ENCODE measurements around the gene FRMD7. TPM values are rescaled to one million over a fixed set of nuclear protein-coding genes. Genes with fewer than 3 reads are reported as not detected.

Gene FRMD7
- total and polyA plus RNA-seq, 2 of the 13 experiments (the other 11 are each of a cell fraction or from before 2014, with no cell fraction given): 0.04 TPM; not detected in 1

- TF ChIP-seq ZBTB40 (IDR thresholded peaks at IDR 0.05): no peak
- no peak for TF ChIP-seq ZBTB40 (CRISPR knock-in tag; IDR thresholded peaks at IDR 0.05)
- 0 out of 2 replicates have a peak, but pooled peaks have one; percentile 30 for TF ChIP-seq SOX5 (CRISPR knock-in tag; IDR thresholded peaks at IDR 0.05; ENCODE audit: borderline replicate concordance)
Observed at GRCh38 chrX:132146456-132146855, 18.6 kb upstream of the FRMD7 start (continued).

DNA sequence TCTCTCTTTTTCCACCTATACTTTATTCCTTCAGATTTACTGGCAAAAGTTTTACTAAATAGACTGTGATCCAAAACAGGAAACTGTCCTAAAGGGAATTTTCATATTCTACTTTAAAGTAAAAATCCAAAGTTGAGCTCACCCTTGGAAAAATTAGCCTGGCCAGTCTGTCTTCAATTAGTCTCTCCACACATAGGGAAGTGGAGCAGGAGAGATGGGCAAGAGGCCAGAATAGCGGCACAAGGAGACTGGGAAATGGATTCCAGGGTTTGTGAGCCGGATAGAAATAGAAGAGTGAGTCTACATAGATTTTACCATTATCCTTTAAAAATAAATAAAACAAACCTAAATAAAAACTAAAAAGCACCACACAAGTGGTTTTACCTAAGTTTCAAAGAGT lies 16.2 kb upstream of the FRMD7 start:
- no peak for DNase-seq (ENCODE audit: low spot score)
- intact Hi-C loops (cut with micrococcal nuclease; ENCODE audit: unreplicated experiment): no loop called here
- no peak for FAIRE-seq
- Histone ChIP-seq H3K27ac (ENCODE audit: extremely low read length, insufficient read depth, low read length) (no peak overlapping the region), H3K27me3 (ENCODE audit: control insufficient read depth in 1 of 2, insufficient read depth in 2 of 2, low read length in 2 of 2) (no peaks in the 10 kb centered on the region), H3K36me3 (replicated peaks in 1 of 2; ENCODE audit: control insufficient read depth in 1 of 2, insufficient read depth in 2 of 2, low read length in 2 of 2) (no peaks in the 10 kb centered on the region), H3K9me3 (ENCODE audit: low read length) (no peaks in the 10 kb centered on the region), H3K79me2 (ENCODE audit: insufficient read depth, low read length) (no peaks in the 10 kb centered on the region), H3K9ac (ENCODE audit: insufficient read depth, low read depth, low read length) (no peak overlapping the region), H4K20me1 (ENCODE audit: insufficient read depth, low read length) (no peaks in the 10 kb centered on the region), H3K4me1 (ENCODE audit: insufficient read depth, low read length) (peaks cover 14% of the 10 kb centered on the region), H3K4me3 (replicated peaks in 1 of 3; ENCODE audit: insufficient read depth in 1 of 3, low read depth in 2 of 3, low read length in 3 of 3) (no peak overlapping the region), H3K4me2 (ENCODE audit: low read depth, low read length) (no peak overlapping the region), H2AFZ (ENCODE audit: low read length) (no peak overlapping the region)
- ChIA-PET POLR2A (no interaction called here), CTCF (ENCODE audit: low intra/inter-chr PET ratio, low total read pairs) (no interaction called here)
- in situ Hi-C loops (cut with HindIII; ENCODE audit: extremely low pct_ligation_motif_present, low pct_unique_long_range_greater_than_20kb): no loop called here
- WGBS (ENCODE audit: low lambda C conversion rate): 78% methylated on average over 2 of the region's 2 CpGs
- ATAC-seq: no peak
- TF ChIP-seq ZSCAN31 (CRISPR knock-in tag; IDR thresholded peaks at IDR 0.05; ENCODE audit: low read depth) (no peak), TBX3 (IDR thresholded peaks at IDR 0.05; ENCODE audit: borderline replicate concordance) (no peak), TOE1 (CRISPR knock-in tag; IDR thresholded peaks at IDR 0.05) (no peak), YY1 (IDR thresholded peaks at IDR 0.05; ENCODE audit: insufficient read depth, insufficient replicate concordance, low read depth, low read length) (no peak), E2F2 (CRISPR knock-in tag; IDR thresholded peaks at IDR 0.05; ENCODE audit: borderline replicate concordance) (no peak), CC2D1A (CRISPR knock-in tag; IDR thresholded peaks at IDR 0.05) (no peak)
- no TSS peak for BruUV-seq (replicated peaks)
